HG03103 (cell line): ENCODE results near the gene ABI3BP.

Source experiments
- ATAC-seq: cut with Tn5 transposase; IDR thresholded peaks from one replicate; pipeline ENCODE4 v1.9.1; 2021; ENCODE audit warnings: low read depth; ENCODE audit not compliant: unreplicated experiment

The ABI3BP gene

DNA sequence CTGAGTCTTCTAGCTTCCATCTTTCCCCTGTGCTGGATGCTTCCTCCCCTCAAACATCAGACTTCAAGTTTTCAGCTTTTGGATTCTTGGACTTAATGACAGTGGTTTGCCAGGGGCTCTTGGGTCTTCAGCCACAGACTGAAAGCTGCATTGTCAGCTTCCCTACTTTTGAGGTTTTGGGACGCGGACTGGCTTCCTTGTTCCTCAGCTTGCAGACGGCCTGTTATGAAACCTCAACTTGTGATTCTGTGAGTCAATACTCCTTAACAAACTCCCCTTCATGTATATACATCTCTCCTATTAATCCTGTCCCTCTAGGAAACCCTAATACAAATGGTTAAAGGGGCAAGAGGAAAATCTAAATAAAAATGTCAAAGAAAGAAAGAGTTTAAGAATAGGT is 100.1 kb downstream of the ABI3BP start:
- ATAC-seq: no peak

GRCh38 chr3:100891827-100892226 is 101.4 kb downstream of the ABI3BP start:
- no peak for ATAC-seq

- ATAC-seq: no peak
These were observed 102.2 kb downstream of the ABI3BP start for GRCh38 chr3:100891033-100891432.

- ATAC-seq: no peak
These were observed 104.3 kb downstream of the ABI3BP start for GRCh38 chr3:100888881-100889280.

DNA sequence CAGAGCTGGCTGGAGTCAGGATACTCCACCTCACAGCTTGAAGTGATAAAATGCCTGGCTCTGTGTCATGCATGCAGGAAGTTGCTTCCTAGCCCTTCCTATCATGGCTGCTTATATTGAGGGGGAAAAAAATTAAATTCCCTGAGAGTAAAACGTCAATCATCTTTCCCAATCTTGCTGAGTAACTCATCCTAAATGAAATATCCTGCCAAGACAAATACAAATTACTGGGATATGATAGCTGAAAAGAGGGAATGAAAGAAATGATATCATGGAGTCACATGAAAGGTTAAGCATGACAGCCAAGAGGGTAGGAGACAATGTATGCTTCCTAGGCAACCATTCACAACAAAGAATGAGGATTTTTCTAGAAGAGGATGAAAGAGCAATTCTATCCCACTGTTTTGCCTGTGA is 110.6 kb downstream of the ABI3BP start:
- no peak for ATAC-seq

- no peak for ATAC-seq
These were observed 112.4 kb downstream of the ABI3BP start for GRCh38 chr3:100880845-100881244.

DNA sequence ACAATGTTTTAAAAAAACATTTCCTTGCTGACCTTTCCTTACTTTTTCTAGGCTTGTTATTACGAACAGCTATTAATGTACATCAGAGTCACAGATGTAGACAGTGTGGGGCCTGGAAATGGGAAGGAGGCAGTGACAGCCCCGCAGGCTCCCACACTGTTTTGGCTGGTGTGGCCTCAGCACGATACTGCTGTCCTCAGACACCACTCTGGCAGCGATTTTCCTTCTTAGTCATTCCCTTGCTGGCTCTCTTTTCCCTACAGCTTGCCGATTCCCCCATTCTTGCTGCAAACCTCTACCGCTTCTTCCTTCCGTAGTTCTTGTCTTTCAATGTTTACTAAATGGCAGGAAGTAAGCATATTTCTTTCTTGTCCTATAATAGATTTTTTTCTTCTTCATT is 113.1 kb downstream of the ABI3BP start:
- no peak for ATAC-seq

- no peak for ATAC-seq
These were observed 113.9 kb downstream of the ABI3BP start for GRCh38 chr3:100879195-100879810.

DNA sequence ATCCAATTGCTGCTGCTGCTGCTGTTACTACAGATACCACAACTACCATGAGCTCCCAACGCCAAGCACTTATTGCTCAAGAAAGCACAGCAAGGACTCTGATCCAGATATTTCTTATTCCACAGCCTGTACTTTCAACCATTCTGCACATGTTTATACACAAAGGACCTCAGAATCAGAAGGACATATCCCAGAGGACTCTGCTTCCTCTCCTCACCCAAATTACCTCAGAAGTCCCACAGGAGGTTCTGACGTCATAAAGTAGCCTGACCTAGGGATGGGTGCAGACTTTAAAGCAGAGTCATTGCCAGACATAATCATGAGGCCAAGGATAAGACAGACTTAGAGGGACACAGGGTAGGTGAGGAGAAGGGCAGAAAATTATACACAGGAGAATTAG is 115.9 kb downstream of the ABI3BP start:
- ATAC-seq: no peak

GRCh38 chr3:100875239-100875638 is 118.0 kb downstream of the ABI3BP start:
- no peak for ATAC-seq

- ATAC-seq: no peak
These were observed 119.6 kb downstream of the ABI3BP start for GRCh38 chr3:100873611-100874010.

- no peak for ATAC-seq
These were observed 121.9 kb downstream of the ABI3BP start for GRCh38 chr3:100871306-100871705.

DNA sequence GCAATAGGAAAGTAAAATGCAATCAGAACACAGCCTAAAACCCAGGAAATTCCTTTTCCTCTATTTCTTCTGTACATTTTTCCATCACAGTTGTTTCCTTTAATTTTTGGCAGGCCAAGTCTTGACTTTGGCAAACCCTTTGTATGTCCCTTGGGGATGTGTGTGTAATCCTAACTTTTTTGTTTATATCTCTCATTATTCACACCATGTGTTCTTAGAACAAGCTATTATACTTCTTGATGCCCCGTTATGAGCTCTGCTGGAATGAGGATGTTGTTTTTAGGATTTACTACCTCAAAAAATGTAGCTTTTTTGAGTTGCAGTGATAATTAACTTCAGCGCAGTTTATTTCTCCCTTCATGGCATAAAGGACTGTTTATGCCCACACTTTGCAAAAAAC is 123.4 kb downstream of the ABI3BP start:
- no peak for ATAC-seq

- ATAC-seq: no peak
These were observed 124.3 kb downstream of the ABI3BP start for GRCh38 chr3:100868894-100869293.

DNA sequence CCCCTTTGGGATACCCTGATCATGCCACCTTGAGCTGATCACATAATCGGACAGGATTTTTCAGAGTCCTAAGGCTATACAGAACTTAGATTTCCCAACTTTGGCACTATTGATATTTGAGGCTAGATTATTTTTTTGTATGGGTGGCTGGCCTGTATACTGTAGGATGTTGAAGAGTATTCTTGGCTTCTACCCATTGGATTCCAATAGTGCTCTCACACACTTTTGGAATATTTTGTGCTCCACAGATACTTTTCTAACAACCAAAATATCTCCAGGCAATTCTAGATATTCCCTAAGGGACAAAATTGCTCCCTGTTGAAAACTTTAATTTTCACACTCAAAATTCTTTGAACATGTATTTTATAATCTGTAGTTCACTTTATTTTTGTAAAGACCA is 125.1 kb downstream of the ABI3BP start:
- ATAC-seq: no peak

- ATAC-seq: no peak
These were observed 127.8 kb downstream of the ABI3BP start for GRCh38 chr3:100865442-100865841.

GRCh38 chr3:100864471-100865250 is 128.6 kb downstream of the ABI3BP start:
- ATAC-seq: no peak

- no peak for ATAC-seq
These were observed 135.4 kb downstream of the ABI3BP start for GRCh38 chr3:100857863-100858262.

DNA sequence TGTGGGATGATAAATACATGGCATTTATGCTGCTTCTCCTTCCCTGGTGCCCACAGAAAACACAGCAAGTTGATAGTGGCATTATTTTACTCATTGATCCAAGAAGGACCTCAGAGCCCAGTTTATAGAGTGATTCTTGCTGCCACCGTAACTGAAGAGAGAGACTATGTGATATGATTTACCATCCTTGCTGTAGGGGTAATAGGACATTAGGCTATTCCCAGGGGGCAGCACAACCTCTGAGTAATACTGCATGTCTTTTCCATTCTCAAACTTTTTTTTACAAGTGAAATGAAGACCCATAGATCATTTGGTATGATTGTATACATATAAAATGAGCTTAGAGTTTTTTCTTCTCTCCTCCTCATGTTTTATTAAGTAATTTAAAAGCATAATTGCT is 136.4 kb downstream of the ABI3BP start:
- ATAC-seq: no peak

DNA sequence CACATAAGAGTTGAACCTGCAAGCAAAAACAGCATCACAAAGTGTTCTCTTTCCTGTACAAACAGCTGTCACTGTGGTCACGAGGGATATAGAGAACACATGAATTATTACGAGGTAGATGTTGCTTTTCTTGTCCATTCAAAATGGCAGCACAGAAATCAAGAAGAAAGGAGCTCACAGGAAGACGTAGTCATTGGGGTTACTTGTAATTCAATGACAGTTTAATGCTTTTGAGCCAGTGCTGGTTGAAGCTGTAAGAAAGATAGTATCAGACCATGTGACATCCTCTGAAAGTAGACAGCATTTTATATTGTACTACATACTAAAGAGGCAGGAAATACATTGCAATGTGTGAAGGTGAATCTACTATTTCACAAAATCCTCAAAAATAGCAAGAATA is 140.4 kb downstream of the ABI3BP start:
- no peak for ATAC-seq

GRCh38 chr3:100850701-100851100 is 142.5 kb downstream of the ABI3BP start:
- no peak for ATAC-seq

DNA sequence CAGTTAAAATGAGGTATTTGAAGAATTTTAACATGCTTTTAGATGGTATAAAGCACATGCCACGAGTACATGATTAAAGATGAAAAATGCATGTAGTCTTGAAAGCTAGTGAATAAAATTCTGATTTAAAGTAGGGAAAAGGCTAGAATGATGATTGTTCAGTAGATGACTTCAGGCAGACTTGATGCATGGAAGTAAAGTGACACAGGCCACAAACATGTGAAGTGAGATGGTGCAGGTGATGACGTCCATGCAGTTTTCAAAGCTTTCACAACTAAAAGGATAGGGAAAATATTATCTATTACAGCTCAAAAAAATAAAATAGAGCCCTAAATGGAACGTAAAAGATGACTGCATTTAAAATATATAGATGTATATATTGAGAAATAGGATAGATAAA is 143.1 kb downstream of the ABI3BP start:
- no peak for ATAC-seq
